GM21619 (cell line): ENCODE data around the gene SLC12A3.

Experiments
- ATAC-seq: cut with Tn5 transposase; IDR thresholded peaks from one replicate; pipeline ENCODE4 v1.9.1; 2021; ENCODE audit not compliant: unreplicated experiment

Gene SLC12A3

GRCh38 chr16:56886296-56886695 is 21.3 kb downstream of the SLC12A3 start:
- ATAC-seq: no peak

- ATAC-seq: no peak
These were observed 21.8 kb downstream of the SLC12A3 start for GRCh38 chr16:56886826-56887225.

- ATAC-seq: peak; percentile 89
These were observed 23.8 kb downstream of the SLC12A3 start for GRCh38 chr16:56888806-56889205.

DNA sequence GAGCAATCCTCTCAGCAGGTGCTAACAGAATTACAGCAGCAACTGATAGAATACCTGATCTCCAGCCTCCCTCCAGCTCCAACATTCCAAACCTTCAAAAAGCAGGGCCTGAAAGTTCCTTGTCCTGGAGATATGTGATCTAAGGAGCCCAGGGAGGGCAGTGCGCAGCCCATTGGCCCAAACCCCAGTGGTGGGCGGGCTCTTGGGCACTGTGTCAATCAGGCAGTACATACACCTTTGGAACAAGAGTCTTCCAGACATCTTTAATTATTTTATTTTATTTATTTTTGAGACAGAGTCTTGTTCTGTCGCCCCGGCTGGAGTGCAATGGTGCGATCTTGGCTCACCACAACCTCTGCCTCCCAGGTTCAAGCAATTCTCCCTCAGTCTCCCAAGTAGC is 24.2 kb downstream of the SLC12A3 start:
- ATAC-seq: peak; percentile 20

DNA sequence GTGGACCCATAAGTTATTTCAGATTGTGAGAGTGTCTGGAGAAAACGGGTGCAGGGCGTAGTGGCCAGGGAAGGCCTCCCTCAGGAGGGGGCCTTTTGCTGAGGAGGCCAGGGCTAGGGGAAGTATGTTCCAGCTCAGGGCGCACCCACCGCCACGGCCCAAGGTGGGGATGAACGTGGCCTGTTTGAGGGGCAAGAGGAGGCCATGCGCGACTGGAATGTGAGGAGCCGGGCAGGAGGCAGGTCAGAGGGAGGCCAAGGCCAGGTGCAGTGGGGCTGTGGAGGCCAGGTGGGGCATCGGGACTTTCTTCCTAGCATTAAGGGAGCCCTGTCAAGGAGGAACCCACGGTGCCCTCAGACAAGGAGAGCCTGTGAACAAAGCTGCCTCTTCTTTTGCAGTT is 26.7 kb downstream of the SLC12A3 start:
- ATAC-seq: no peak

DNA sequence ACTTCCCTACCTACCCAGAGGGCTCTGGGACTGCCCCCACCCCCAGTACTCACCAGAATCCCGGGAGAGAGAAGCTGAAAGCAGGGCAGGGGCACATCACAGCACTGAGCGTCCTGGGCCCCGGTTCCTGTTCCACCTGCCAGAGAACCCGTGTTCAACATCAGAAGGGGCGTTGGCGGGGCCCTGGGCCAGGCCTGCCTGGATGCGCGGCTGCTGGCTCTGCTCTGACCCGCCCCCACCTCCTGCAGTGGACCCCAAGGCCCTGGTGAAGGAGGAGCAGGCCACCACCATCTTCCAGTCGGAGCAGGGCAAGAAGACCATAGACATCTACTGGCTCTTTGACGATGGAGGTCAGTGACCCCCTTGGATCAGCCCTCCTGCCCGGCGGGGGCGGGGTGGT is 27.7 kb downstream of the SLC12A3 start:
- no peak for ATAC-seq

DNA sequence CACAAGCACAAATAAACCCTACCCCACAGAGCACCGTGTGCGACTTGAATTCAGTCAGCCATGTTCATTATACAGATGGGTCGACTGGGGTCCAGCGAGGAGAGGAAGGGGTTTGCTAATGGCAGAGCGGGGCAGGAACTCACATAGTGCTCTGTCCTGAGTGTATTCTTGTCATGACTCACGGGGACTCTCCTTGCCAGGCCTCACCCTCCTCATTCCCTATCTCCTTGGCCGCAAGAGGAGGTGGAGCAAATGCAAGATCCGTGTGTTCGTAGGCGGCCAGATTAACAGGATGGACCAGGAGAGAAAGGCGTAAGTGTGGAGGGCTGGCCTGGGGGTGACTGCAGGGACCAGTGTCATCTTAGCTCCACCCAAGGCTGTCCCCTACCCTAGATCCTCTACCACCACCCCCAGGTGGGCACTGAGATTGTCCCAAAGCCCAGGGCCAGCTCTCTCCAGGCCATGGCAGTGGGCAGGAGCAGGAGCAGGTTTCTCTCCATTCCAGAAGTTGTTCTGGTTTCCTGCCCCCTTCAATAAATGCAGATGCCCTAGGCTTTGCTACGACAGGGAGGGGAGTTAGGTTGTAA is 29.4 kb downstream of the SLC12A3 start:
- no peak for ATAC-seq

DNA sequence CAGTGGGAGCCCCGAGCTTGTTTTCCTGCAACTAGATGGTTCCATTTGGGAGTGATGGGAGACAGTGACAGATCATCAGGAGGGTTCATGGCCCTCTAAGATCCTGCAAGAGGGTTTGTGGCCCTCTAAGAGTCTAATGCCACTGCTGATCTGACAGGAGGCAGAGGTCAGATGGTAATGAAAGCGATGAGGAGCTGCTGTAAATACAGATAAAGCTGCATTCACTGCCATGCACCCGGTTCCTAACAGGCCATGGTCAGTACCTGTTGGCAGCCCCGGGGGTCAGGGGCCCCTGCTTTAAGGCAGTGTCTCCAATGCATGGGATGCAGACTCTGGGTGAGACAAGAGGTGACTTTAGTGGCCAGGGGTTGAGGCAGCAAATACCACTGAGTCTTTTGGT is 30.8 kb downstream of the SLC12A3 start:
- ATAC-seq: no peak

GRCh38 chr16:56896244-56896643 is 31.2 kb downstream of the SLC12A3 start:
- ATAC-seq: no peak

DNA sequence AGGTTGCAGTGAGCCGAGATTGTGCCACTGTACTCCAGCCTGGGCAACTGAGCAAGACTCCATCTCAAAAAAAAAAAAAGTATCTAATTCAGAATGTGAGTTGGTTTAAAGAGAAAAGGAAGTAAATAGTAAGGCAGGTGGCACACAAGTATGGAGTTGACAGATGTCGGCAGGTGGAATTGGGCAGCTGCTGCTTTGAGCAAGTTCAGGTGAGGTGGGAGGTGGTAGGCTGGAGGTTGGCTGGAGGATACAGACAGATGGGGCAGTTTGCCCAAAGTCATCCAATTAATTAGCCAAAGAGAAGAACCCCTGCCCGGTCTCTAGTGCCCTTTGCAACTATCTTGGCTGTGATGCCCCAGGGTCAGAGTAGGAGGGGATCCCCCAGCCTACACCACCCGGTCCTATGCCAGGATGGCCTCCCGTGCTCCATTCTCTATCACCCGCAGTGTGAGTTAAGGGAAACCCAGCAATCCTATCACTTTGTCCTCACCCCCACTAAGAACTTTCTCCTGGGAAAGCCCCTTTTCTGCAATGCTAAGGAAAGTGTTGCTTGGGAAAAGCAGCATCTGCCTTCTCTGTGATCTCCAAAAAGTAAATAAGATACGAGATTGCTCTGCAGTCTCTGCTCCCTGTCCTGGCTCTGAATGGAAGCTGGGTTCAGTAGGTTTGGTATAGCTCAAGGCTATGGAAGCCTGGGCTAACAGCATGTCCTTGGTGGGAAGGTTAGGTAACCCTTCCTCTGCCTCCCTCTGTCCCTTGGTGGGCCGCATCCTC is 32.2 kb downstream of the SLC12A3 start:
- ATAC-seq: no peak

DNA sequence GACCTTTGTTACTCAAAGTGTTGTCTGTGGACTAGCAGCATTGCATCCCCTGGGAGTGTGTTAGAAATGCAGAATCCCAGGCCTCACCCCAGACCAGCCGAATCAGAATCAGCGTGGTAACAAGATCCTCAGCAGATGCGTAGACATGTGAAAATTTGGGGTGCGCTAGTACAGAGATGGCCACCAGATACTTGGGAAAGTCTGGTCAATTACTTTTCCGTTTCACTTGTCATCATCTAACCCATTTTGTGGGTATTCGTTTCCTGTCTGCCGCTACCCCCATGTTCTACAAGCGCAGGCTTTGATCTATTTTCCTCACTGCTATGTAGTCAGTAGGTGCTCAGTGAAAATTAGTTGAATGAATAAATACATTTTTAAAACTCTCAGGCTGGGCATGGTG is 33.8 kb downstream of the SLC12A3 start:
- ATAC-seq: no peak

DNA sequence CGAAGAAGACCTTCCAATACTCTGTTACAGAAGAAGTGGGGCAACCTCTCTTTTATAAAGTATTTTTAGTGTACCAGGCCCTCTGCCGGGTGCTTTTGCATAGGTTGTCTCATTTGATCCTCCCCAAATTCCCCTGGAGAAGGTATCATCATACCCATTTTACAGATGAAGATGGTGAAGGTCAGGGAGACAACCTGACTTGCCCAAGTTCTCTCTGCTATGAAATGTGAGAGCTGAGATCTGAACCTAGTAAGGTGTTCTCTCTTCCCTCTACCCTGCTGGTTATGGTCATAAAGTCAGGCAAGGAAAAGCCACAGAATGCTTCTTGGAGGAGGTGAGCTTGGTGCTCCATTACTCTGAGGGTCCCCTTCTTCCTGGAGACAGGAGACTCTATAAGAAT is 38.9 kb downstream of the SLC12A3 start:
- ATAC-seq: no peak

DNA sequence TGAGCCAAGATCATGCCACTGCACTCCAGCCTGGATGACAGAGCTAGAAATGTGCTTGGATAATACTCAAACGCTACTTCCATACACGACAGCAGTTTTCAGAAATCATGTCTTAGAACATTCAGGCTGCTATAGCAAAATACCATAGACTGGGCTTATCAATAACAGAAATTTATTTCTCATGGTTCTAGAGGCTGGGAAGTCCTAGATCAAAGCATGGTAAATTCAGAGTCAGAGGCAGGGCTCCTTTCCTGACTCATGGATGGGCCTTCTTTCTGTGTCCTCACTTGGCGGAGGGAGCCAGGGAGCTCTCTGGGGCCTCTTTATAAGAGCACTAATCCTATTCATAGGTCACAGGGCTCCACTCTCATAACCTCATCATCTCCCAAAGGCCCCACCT is 42.4 kb downstream of the SLC12A3 start:
- ATAC-seq: no peak

DNA sequence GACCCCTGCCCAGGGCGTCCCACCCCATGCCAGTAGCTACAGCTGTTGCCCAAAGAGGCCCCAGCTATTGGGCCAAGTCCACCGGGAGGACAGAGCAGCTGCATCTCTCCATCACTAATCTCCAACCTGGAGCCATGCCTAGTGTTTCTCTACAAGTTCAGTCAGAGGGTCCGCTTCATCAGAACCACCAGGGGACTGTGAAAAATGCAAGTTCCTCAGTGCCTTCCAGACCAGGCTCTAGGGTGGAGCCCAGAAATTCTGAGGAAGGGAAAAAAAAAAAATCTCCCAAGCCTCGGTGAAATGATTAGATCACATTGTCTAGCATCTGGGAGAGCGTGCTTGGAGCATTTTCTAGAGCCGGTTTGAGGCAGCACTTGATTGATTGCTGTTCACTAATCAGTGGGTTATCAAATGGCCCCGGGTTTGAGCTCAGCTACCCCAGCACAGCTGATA is 44.5 kb downstream of the SLC12A3 start:
- ATAC-seq: no peak

DNA sequence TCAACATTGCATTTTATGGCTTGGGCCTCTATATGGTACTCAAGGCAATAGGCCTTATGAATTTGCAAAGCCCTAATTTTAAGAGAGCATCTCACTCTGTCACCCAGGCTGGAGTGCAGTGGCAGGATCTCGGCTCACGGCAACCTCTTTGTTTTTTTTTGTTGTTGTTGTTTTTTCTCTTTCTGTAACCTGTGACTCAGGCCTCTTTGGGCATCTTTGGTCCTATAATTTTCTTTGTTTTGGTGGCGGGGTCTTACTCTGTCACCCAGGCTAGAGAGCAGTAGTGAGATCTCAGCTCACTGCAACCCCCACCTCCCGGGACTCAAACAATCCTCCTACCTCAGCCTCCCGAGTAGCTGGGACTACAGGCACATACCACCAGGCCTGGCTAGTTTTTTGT is 45.1 kb downstream of the SLC12A3 start:
- no peak for ATAC-seq

GRCh38 chr16:56910654-56911539 is 45.9 kb downstream of the SLC12A3 start:
- ATAC-seq: no peak

DNA sequence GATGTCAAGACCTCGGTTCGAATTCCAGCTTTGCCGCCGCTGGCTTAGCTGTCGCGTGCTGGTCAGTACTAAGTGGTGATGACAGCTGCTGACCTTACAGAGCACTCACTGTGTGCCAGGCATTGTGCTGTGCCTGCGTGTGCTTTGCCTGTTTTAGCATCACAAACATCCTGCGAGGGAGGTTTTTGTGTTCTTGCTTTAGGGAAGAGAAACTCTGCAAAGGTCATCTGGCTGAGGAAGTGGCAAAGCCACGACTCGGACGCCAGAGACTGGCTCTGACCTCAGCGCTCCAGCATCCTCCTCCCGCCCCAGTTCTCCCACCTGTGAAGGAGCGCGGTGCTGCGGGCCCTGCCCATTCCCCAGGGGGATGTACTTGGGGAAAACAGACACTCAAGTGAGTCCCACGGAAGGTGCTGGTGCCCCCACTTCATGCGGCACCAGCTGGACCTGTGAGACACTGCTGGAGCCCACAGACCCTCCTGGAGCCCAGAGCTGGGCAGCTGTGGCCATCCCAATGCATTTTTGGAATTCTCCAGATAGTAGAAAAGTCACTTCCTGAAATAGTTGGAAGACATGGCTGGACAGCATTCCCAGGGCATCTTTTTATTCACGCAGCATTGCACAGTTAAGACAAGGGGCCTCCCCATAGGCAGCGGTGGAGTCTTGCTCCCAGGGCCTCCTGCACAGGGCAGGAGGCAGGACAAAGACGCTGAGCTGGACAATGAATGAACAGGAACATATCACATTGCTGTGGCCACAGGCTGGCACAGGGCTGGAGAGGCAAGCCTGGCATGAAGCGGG is 47.0 kb downstream of the SLC12A3 start:
- ATAC-seq: peak; percentile 63

DNA sequence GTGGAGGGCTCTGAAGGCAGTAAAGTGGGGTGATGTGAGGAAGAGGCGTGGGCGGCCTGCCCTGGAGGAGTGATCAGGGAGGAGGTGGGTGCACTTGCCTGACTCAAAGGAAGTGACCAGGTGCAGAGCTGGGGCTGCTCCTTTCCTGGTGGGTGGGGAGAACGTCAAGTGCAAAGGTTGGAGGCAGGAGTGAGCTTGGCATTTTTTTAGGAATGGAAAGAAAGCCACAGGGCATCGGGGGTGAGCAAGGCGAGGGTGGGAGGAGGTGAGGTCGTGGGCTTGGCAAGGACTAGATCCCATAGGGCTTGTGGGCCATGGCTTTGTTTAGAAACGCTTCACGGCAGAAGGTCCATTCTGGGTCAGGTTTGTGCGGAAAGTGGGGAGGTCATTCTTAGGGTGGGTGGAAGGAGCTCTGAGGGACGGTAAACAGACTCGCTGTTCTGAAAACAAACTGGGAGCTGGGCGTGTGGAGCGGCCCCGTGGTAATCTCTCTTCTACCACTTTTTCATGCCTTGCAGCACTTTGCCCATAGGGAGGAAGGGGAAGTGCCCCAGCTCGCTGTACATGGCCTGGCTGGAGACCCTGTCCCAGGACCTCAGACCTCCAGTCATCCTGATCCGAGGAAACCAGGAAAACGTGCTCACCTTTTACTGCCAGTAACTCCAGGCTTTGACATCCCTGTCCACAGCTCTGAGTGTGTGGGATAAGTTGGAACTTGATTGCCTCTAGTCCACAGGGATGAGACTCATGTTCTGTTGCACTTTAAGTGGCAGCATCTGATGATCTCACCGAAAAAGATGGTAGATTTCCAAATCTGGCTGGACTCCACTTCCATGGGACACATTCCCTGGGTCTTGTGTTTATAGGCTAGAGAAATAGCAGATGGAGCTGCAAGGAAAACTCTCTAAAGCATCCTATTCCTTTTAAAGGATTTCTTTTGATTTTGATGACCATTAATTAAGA is 48.0 kb downstream of the SLC12A3 start:
- no peak for ATAC-seq

DNA sequence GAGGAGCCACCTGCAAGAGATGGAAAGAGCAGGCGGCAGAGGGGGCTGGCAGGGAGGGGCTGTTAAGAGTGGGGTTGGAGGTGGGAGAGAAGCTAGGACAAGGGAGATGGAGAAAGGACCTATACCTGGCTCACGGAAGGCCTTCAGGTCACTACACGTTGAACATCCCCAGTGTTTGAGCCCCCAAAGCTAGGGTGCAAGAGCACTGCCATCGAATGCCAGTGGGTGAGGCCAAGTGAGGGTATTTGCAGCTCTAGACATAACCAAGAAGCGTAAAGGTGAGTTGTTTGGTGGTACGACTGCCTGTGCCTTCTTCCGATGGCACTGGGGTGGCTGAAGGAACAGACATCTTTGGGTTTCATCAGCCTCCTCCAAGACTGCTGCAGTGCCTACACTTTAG is 49.9 kb downstream of the SLC12A3 start:
- no peak for ATAC-seq
